Fibroblast of lung (primary cell): ENCODE measurements around the gene CAPS.

Experiments used
- EZH2 ChIP-seq: IDR thresholded peaks from 2 replicates; pipeline ENCODE4 v1.5.1; 2012; ENCODE audit warnings: low read length, control low read depth, mild to moderate bottlenecking; ENCODE audit errors: missing control alignments
- TF ChIP-seq, protein P1 (sequence below), 2 donors: IDR thresholded peaks in 1 of 2; conservative IDR thresholded peaks in 1 of 2; 1 replicate in 1 of 2; 2 replicates in 1 of 2; pipeline ENCODE4 v1.5.1; 2011 to 2012; ENCODE audit warnings: low read length in 2 of 2, control low read depth in 1 of 2, inconsistent platforms in 1 of 2, low read depth in 1 of 2, mild to moderate bottlenecking in 1 of 2

DNA sequence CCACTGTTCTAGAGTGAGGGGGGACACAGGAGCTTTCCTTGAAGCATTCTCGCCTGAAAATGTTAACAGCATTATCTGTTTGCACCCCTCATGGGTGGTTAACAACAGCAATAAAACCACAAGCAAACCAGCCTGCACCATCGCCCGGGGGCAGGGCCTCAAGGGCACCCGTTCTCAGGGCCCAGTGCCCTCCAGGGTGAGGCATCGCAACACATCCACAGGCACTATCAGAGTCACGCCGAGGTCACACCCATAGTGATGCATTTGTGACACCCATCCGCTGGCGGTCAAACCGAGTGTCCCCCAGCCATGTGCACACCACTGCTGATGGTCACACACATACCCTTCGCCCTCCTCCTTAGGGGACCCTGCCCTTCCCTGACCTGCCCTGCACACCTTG lies 48.3 kb upstream of the CAPS start:
- TF ChIP-seq, protein P1, sequence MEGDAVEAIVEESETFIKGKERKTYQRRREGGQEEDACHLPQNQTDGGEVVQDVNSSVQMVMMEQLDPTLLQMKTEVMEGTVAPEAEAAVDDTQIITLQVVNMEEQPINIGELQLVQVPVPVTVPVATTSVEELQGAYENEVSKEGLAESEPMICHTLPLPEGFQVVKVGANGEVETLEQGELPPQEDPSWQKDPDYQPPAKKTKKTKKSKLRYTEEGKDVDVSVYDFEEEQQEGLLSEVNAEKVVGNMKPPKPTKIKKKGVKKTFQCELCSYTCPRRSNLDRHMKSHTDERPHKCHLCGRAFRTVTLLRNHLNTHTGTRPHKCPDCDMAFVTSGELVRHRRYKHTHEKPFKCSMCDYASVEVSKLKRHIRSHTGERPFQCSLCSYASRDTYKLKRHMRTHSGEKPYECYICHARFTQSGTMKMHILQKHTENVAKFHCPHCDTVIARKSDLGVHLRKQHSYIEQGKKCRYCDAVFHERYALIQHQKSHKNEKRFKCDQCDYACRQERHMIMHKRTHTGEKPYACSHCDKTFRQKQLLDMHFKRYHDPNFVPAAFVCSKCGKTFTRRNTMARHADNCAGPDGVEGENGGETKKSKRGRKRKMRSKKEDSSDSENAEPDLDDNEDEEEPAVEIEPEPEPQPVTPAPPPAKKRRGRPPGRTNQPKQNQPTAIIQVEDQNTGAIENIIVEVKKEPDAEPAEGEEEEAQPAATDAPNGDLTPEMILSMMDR (conservative IDR thresholded peaks at IDR 0.05 in 1 of 2, IDR thresholded peaks at IDR 0.05 in 1 of 2; ENCODE audit: low read depth in 1 of 2, low read length in 2 of 2) = no peak
- no peak for TF ChIP-seq EZH2
